Neural progenitor cell (in vitro differentiated cells): ENCODE measurements around the gene SLC34A1.

Source experiments
- EZH2phosphoT487 ChIP-seq: fragments of 200-600 bp; sonication (generic); IDR thresholded peaks from 2 replicates; pipeline ENCODE4 v1.6.1; 2017; ENCODE audit warnings: antibody characterized with exemption
- TF ChIP-seq, protein P1 (sequence below): fragments of 200-600 bp; sonication (generic); IDR thresholded peaks from 2 replicates; pipeline ENCODE4 v1.5.1; 2017; ENCODE audit warnings: antibody characterized with exemption, mild to moderate bottlenecking

DNA sequence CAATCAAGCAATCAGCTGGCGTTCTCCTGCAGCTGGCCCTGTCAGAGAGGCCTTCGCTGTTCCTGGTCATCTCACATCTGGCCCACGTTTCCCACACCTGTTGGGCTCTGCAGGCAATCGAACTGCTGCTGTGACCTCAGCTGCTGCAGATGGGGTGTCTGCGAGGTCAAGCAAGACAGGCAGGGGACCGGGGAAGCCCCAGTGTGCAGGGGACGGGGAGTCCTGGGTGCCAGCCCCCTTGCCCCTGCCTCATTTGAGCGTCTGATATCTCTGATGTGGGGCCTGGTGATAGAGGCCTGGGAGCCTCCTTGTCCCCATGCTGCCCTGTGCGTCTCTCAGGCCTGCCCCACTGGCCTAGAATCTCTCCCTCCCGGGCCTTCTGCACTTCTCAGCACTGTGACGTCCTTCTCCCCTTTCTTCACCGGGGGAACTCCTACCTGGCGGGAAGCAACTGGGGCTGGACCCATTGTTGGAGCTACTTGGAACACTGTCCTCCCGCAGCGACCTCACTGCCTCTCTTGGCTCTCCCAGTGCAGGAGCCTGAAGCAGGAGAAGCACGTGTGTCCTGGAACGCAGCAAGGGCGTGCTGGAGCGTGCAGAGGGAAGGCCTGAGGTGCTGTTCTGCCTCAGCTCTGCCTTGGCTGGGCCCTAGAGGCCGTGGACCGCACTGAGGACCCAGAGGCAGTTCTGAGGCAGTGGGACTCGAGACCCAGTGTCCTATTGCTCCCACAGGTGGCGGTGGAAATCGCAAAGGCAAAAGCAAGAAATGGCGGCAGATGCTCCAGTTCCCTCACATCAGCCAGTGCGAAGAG lies 46.1 kb downstream of the SLC34A1 start:
- TF ChIP-seq, protein P1, sequence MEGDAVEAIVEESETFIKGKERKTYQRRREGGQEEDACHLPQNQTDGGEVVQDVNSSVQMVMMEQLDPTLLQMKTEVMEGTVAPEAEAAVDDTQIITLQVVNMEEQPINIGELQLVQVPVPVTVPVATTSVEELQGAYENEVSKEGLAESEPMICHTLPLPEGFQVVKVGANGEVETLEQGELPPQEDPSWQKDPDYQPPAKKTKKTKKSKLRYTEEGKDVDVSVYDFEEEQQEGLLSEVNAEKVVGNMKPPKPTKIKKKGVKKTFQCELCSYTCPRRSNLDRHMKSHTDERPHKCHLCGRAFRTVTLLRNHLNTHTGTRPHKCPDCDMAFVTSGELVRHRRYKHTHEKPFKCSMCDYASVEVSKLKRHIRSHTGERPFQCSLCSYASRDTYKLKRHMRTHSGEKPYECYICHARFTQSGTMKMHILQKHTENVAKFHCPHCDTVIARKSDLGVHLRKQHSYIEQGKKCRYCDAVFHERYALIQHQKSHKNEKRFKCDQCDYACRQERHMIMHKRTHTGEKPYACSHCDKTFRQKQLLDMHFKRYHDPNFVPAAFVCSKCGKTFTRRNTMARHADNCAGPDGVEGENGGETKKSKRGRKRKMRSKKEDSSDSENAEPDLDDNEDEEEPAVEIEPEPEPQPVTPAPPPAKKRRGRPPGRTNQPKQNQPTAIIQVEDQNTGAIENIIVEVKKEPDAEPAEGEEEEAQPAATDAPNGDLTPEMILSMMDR: no peak
- TF ChIP-seq EZH2phosphoT487: no peak
